Upper lobe of left lung (tissue), 4 donors: Measurements from ENCODE around the gene CTNNBIP1.

Experiments
- CTCF ChIP-seq, 6 experiments: fragments of 450-650 bp in 4 of 6; fragments of 200-600 bp in 2 of 6; sonication (generic) in 2 of 6; IDR thresholded peaks; one replicate each; pipeline ENCODE4 v1.5.1; 2016 to 2019; ENCODE audit warnings: antibody characterized with exemption in 6 of 6
- EP300 ChIP-seq, 4 donors: sonication (generic); formaldehyde crosslinking; IDR thresholded peaks; one replicate each; pipeline ENCODE4 v1.5.1; 2017; ENCODE audit warnings: antibody characterized with exemption in 4 of 4, control low read depth in 2 of 4
- POLR2A ChIP-seq, 4 donors: fragments of 450-650 bp; IDR thresholded peaks; one replicate each; pipeline ENCODE4 v1.5.1; 2016 to 2017; ENCODE audit warnings: antibody characterized with exemption in 4 of 4, mild to moderate bottlenecking in 2 of 4
- POLR2AphosphoS5 ChIP-seq, 2 donors: sonication (generic); formaldehyde crosslinking; IDR thresholded peaks; one replicate each; pipeline ENCODE4 v1.5.1; 2017; ENCODE audit warnings: antibody characterized with exemption in 2 of 2

- TF ChIP-seq CTCF (IDR thresholded peaks at IDR 0.05) = no peak
- TF ChIP-seq POLR2A (IDR thresholded peaks at IDR 0.05) = no peak
- TF ChIP-seq EP300 (IDR thresholded peaks at IDR 0.05) = no peak
- no peak for TF ChIP-seq POLR2AphosphoS5 (IDR thresholded peaks at IDR 0.05)
Observed at GRCh38 chr1:9801909-9802308, 108.2 kb downstream of the CTNNBIP1 start.
